ENCODE results near the gene FGFRL1. TPM values are rescaled to one million over a fixed set of nuclear protein-coding genes. Genes with fewer than 3 reads are reported as not detected.

FGFRL1 gene, protein sequence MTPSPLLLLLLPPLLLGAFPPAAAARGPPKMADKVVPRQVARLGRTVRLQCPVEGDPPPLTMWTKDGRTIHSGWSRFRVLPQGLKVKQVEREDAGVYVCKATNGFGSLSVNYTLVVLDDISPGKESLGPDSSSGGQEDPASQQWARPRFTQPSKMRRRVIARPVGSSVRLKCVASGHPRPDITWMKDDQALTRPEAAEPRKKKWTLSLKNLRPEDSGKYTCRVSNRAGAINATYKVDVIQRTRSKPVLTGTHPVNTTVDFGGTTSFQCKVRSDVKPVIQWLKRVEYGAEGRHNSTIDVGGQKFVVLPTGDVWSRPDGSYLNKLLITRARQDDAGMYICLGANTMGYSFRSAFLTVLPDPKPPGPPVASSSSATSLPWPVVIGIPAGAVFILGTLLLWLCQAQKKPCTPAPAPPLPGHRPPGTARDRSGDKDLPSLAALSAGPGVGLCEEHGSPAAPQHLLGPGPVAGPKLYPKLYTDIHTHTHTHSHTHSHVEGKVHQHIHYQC
- total RNA-seq: 10 to 100 TPM; 12.0 to 16.7 TPM

GRCh38 chr4:1011022-1011665, at the start of gene FGFRL1:
Gene FGFRL1, plus strand, starts transcription at chr4:1011626. Its CDS starts 860 bp downstream, at chr4:1012486.
- Mint-ChIP-seq H3K9me3 (no peaks in the 10 kb centered on the region), H3K36me3 (ENCODE audit: low read depth) (no peaks in the 10 kb centered on the region), H3K27me3 (peaks cover 24% of the 10 kb centered on the region), H3K27ac (peak within 1 kb of the TSS; percentile 88), H3K4me3 (peak within 1 kb of the TSS; percentile 91), H3K4me1 (peaks cover 4% of the 10 kb centered on the region)
- peak; percentile 69 for ATAC-seq (replicated peaks)

DNA sequence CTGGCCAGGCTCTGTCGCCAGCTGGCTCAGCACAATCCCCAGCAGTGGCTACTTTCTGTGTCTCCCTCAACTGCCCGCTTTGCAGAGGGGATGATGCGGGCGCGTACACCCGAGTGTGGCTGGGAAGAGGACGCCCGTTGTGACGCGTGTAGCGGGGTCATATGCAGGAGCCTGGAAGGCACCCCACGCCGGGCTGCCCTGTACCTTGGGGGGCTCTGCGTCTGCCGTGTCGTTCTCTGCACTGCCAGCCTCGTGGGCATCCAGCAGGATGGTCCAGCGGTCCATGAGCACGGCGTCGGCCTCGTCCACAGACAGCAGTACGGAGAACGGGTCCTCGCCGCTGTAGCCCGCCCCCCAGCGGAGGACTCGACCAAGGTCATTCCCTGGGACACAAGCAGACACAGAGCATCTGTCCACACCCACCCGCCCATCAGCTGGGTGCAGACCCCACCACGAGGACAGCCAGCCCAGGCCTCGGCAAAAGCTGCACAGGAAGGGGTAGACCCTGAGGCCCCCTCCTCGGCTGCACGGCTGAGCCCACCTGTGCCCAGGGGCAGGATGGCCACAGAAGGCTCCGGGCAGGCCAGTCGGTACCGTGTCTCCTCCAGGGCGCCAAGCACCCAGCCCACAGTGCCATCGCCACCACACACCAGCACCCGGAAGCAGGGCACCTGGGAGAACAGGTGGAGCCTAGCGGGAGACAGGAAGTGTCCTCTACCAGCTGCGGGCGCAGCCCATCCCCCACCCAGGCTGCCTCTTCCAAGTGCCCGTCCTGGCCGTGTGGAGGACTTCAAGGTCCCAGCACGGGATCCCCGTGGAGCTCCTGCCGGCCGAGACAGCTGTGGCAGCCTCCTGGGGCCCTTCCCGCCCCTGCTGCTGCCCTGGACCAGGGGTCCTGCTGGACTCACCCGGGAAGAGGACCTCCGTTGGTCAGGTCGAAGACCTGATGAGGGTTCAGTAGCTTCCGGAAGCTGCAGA, 48.9 kb upstream of the FGFRL1 start:
- H3K4me1 Mint-ChIP-seq: no peaks in the 10 kb centered on the region
- no peak for ATAC-seq (replicated peaks)
- no peaks in the 10 kb centered on the region for H3K9me3 Mint-ChIP-seq
- no peak overlapping the region for H3K4me3 Mint-ChIP-seq
- no peaks in the 10 kb centered on the region for H3K27me3 Mint-ChIP-seq
- H3K36me3 Mint-ChIP-seq (ENCODE audit: low read depth): no peaks in the 10 kb centered on the region
- H3K27ac Mint-ChIP-seq: no peak overlapping the region

GRCh38 chr4:963276-964225, 47.9 kb upstream of the FGFRL1 start:
- Mint-ChIP-seq H3K27me3 (no peaks in the 10 kb centered on the region), H3K9me3 (no peaks in the 10 kb centered on the region), H3K27ac (no peak overlapping the region), H3K4me3 (no peak overlapping the region), H3K4me1 (no peaks in the 10 kb centered on the region), H3K36me3 (ENCODE audit: low read depth) (no peaks in the 10 kb centered on the region)
- no peak for ATAC-seq (replicated peaks)

GRCh38 chr4:964346-965025, 46.9 kb upstream of the FGFRL1 start:
- Mint-ChIP-seq H3K4me1 (no peaks in the 10 kb centered on the region), H3K27me3 (no peaks in the 10 kb centered on the region), H3K4me3 (no peak overlapping the region), H3K9me3 (no peaks in the 10 kb centered on the region), H3K27ac (no peak overlapping the region), H3K36me3 (ENCODE audit: low read depth) (no peaks in the 10 kb centered on the region)
- ATAC-seq (replicated peaks): no peak

- no peaks in the 10 kb centered on the region for H3K4me1 Mint-ChIP-seq
- no peak for ATAC-seq (replicated peaks)
- H3K27me3 Mint-ChIP-seq: no peaks in the 10 kb centered on the region
- H3K9me3 Mint-ChIP-seq: no peaks in the 10 kb centered on the region
- no peak overlapping the region for H3K4me3 Mint-ChIP-seq
- no peaks in the 10 kb centered on the region for H3K36me3 Mint-ChIP-seq (ENCODE audit: low read depth)
- H3K27ac Mint-ChIP-seq: no peak overlapping the region
Observed at GRCh38 chr4:965048-965765, 46.2 kb upstream of the FGFRL1 start.

DNA sequence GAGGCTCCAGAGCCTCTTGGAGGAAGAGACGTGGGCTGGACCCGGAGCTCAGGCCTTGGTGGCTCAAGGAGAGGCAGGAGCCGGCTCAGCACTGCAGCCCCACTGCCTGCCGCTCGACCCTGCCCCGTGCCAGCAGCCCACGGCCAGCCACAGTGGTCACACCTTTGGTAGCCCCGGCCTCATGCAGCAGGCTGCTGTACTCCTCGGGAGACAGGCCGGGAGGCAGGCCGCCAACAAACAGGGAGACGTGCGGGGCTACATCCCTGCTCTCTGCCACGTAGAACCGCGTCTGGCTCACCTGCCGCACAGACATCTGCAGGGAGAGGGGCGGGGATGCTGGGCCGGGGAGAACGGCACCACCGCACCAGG, 45.7 kb upstream of the FGFRL1 start:
- H3K4me1 Mint-ChIP-seq: no peaks in the 10 kb centered on the region
- H3K4me3 Mint-ChIP-seq: no peak overlapping the region
- no peaks in the 10 kb centered on the region for H3K27me3 Mint-ChIP-seq

GRCh38 chr4:966266-967112, 44.9 kb upstream of the FGFRL1 start:
- ATAC-seq (replicated peaks): no peak
- Mint-ChIP-seq H3K4me3 (no peak overlapping the region), H3K27me3 (no peaks in the 10 kb centered on the region), H3K27ac (no peak overlapping the region), H3K9me3 (no peaks in the 10 kb centered on the region), H3K36me3 (ENCODE audit: low read depth) (no peaks in the 10 kb centered on the region), H3K4me1 (no peaks in the 10 kb centered on the region)

More for the DNA sequence above, 45.7 kb upstream of the FGFRL1 start:
- Mint-ChIP-seq H3K9me3 (no peaks in the 10 kb centered on the region), H3K36me3 (ENCODE audit: low read depth) (no peaks in the 10 kb centered on the region), H3K27ac (no peak overlapping the region)
- no peak for ATAC-seq (replicated peaks)

GRCh38 chr4:967113-968104, 44.0 kb upstream of the FGFRL1 start:
- no peaks in the 10 kb centered on the region for H3K4me1 Mint-ChIP-seq

DNA sequence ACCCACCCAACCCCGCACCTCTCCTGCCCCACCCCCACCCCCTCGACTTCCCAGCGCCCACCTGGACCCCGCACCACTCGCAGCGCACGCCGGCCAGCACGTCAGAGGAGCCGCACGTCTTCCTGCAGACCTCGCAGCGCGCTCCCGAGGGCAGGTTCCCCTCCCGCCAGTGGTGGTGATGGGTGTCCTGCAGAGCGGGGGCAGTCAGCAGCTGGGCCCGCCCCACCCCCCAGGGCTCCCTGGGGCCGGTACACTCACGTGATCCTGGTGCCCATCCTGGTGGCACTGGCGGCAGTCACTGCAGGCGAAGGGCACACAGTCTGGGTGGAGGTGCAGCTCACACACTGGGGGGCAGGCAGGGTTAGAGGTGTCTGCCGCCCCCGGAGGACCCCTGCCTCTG, 43.2 kb upstream of the FGFRL1 start:
- no peaks in the 10 kb centered on the region for H3K9me3 Mint-ChIP-seq
- no peaks in the 10 kb centered on the region for H3K4me1 Mint-ChIP-seq
- no peak overlapping the region for H3K27ac Mint-ChIP-seq
- no peak overlapping the region for H3K4me3 Mint-ChIP-seq
- H3K36me3 Mint-ChIP-seq (ENCODE audit: low read depth): no peaks in the 10 kb centered on the region
- ATAC-seq (replicated peaks): no peak
- H3K27me3 Mint-ChIP-seq: no peaks in the 10 kb centered on the region

More at GRCh38 chr4:967113-968104, 44.0 kb upstream of the FGFRL1 start:
- Mint-ChIP-seq H3K27me3 (no peaks in the 10 kb centered on the region), H3K4me3 (no peak overlapping the region), H3K27ac (no peak overlapping the region), H3K36me3 (ENCODE audit: low read depth) (no peaks in the 10 kb centered on the region), H3K9me3 (no peaks in the 10 kb centered on the region)
- ATAC-seq (replicated peaks): no peak

GRCh38 chr4:968621-969394, 42.6 kb upstream of the FGFRL1 start:
- no peak for ATAC-seq (replicated peaks)
- H3K4me3 Mint-ChIP-seq: no peak overlapping the region
- no peaks in the 10 kb centered on the region for H3K27me3 Mint-ChIP-seq

More at GRCh38 chr4:968621-969394, 42.6 kb upstream of the FGFRL1 start:
- no peaks in the 10 kb centered on the region for H3K9me3 Mint-ChIP-seq
- H3K36me3 Mint-ChIP-seq (ENCODE audit: low read depth): no peaks in the 10 kb centered on the region
- H3K4me1 Mint-ChIP-seq: no peaks in the 10 kb centered on the region
- H3K27ac Mint-ChIP-seq: no peak overlapping the region

Data from activated T-helper 17 cell treated with anti-CD3 and anti-CD28 coated beads, Interleukin-2, amount 50 U/mL, for 72 hours (primary cell).